GM13976 (cell line): ENCODE measurements around the gene NR6A1.

Experiments
- DNase-seq: peaks from one replicate; pipeline ENCODE4 v3.0.0; 2012; ENCODE audit warnings: low spot score
- CTCF ChIP-seq: IDR thresholded peaks from 2 replicates; pipeline ENCODE4 v1.5.1; 2012; ENCODE audit warnings: borderline replicate concordance, mild to moderate bottlenecking; ENCODE audit not compliant: insufficient read depth; ENCODE audit errors: extremely low read depth, missing control alignments, control extremely low read depth
- in situ Hi-C: fragments of 300-500 bp; cut with MboI; formaldehyde crosslinking; loops from one replicate; pipeline ENCODE4 v1.12.0; 2022; ENCODE audit warnings: low sequenced_read_pairs, mixed read lengths, inconsistent platforms; ENCODE audit not compliant: unreplicated experiment

Gene NR6A1

GRCh38 chr9:124765439-124765835, 5.7 kb downstream of the NR6A1 start:
- no peak for DNase-seq
- in situ Hi-C loops = no loop called here
- no peak for TF ChIP-seq CTCF

GRCh38 chr9:124764774-124765438, 6.2 kb downstream of the NR6A1 start:
- DNase-seq = no peak
- in situ Hi-C loops = no loop called here

GRCh38 chr9:124762633-124763032, 8.5 kb downstream of the NR6A1 start:
- no peak for TF ChIP-seq CTCF
- DNase-seq = no peak
- in situ Hi-C loops = no loop called here

More at GRCh38 chr9:124764774-124765438, 6.2 kb downstream of the NR6A1 start:
- TF ChIP-seq CTCF = peak; percentile 22

- no peak for TF ChIP-seq CTCF
- DNase-seq = no peak
- in situ Hi-C loops = no loop called here
Observed at GRCh38 chr9:124761710-124762109, 9.4 kb downstream of the NR6A1 start.

- in situ Hi-C loops = no loop called here
- DNase-seq = no peak
- TF ChIP-seq CTCF = no peak
Observed at GRCh38 chr9:124761196-124761595, 9.9 kb downstream of the NR6A1 start.

GRCh38 chr9:124760719-124761118, 10.4 kb downstream of the NR6A1 start:
- in situ Hi-C loops = no loop called here

More at GRCh38 chr9:124760719-124761118, 10.4 kb downstream of the NR6A1 start:
- DNase-seq = no peak
- TF ChIP-seq CTCF = no peak
